Skeletal muscle tissue (tissue), 4 donors: ENCODE data around the gene SEPTIN5. TPM values are rescaled to one million over a fixed set of nuclear protein-coding genes. Genes with fewer than 3 reads are reported as not detected.
"Not testable (repeated sequence)": the region's sequence is repeated elsewhere in the genome, so short reads cannot be mapped to it uniquely, and the experiment has no call there.

ENCODE experiments used
- H3K27ac ChIP-seq: one replicate; pipeline ENCODE4 v1.7.0; 2013; ENCODE audit warnings: mild to moderate bottlenecking, low read depth, low read length, inconsistent platforms
- H3K27me3 ChIP-seq, 3 donors: one replicate each; pipeline ENCODE4 v1.7.0; 2013; ENCODE audit warnings: low read length in 3 of 3; ENCODE audit not compliant: control insufficient read depth in 3 of 3, insufficient read depth in 3 of 3
- H3K36me3 ChIP-seq, 3 donors: one replicate each; pipeline ENCODE4 v1.7.0; 2013; ENCODE audit warnings: low read length in 3 of 3; ENCODE audit not compliant: control insufficient read depth in 3 of 3, insufficient read depth in 3 of 3
- H3K4me1 ChIP-seq, 3 donors: one replicate each; pipeline ENCODE4 v1.7.0; 2013; ENCODE audit warnings: low read length in 3 of 3, mild to moderate bottlenecking in 3 of 3; ENCODE audit not compliant: control insufficient read depth in 3 of 3, insufficient read depth in 3 of 3
- H3K4me3 ChIP-seq, 3 donors: one replicate each; pipeline ENCODE4 v1.7.0; 2013; ENCODE audit warnings: low read length in 3 of 3
- H3K9ac ChIP-seq, 3 donors: one replicate each; pipeline ENCODE4 v1.7.0; 2013; ENCODE audit warnings: low read length in 3 of 3, mild to moderate bottlenecking in 3 of 3, moderate library complexity in 2 of 3, low read depth in 1 of 3
- H3K9me3 ChIP-seq, 3 donors: one replicate each; pipeline ENCODE4 v1.7.0; 2013; ENCODE audit warnings: low read length in 3 of 3; ENCODE audit not compliant: control insufficient read depth in 3 of 3
- total RNA-seq: library from RNA; depleted of rRNA; stranded (reverse); fragments of >200 nt; gene quantifications from one replicate; pipeline ENCODE4 v1.2.3, GENCODE V29; 2014
- donor health status: Osteomylitis.

SEPTIN5 gene
- total RNA-seq, 1 donor from 2014 or later, result 28.7 TPM

GRCh38 chr22:19724927-19725661 lies 10.8 kb downstream of the SEPTIN5 start:
- Histone ChIP-seq H3K9me3 (no peaks in the 10 kb centered on the region), H3K9ac (no peak overlapping the region), H3K4me1 (peaks cover 0 to 6% (median 3%) of the 10 kb centered on the region in 3 donors), H3K27ac (no peak overlapping the region), H3K36me3 (peaks cover 0 to 3% (median 2%) of the 10 kb centered on the region in 3 donors), H3K4me3 (no peak overlapping the region), H3K27me3 (peaks cover 13 to 24% (median 21%) of the 10 kb centered on the region in 3 donors)

GRCh38 chr22:19726064-19726788 lies 11.9 kb downstream of the SEPTIN5 start:
- H3K4me3 ChIP-seq, H3K36me3 ChIP-seq, H3K27ac ChIP-seq, H3K9me3 ChIP-seq, H3K9ac ChIP-seq: not testable (repeated sequence)
- Histone ChIP-seq H3K27me3 (peaks cover 13 to 21% (median 20%) of the 10 kb centered on the region in 3 donors), H3K4me1 (peaks cover 3 to 17% (median 12%) of the 10 kb centered on the region in 3 donors)

GRCh38 chr22:19727310-19728150 lies 13.2 kb downstream of the SEPTIN5 start:
- Histone ChIP-seq H3K27me3 (peaks cover 13 to 21% (median 14%) of the 10 kb centered on the region in 3 donors), H3K4me3 (no peak overlapping the region), H3K4me1 (peaks cover 3 to 17% (median 12%) of the 10 kb centered on the region in 3 donors), H3K27ac (no peak overlapping the region), H3K9me3 (no peaks in the 10 kb centered on the region), H3K9ac (no peak overlapping the region), H3K36me3 (peaks cover 0 to 2% (median 0%) of the 10 kb centered on the region in 3 donors)

GRCh38 chr22:19728271-19728670 lies 14.0 kb downstream of the SEPTIN5 start:
- Histone ChIP-seq H3K27me3 (peaks cover 13 to 17% (median 14%) of the 10 kb centered on the region in 3 donors), H3K27ac (no peak overlapping the region), H3K9ac (no peak overlapping the region), H3K4me1 (peaks cover 3 to 13% (median 8%) of the 10 kb centered on the region in 3 donors), H3K9me3 (no peaks in the 10 kb centered on the region), H3K4me3 (no peak overlapping the region), H3K36me3 (no peaks in the 10 kb centered on the region)

GRCh38 chr22:19728836-19729235 lies 14.5 kb downstream of the SEPTIN5 start:
- Histone ChIP-seq H3K9ac (no peak overlapping the region), H3K4me1 (peaks cover 3 to 11% (median 8%) of the 10 kb centered on the region in 3 donors), H3K27ac (no peak overlapping the region), H3K27me3 (peaks cover 13 to 15% (median 14%) of the 10 kb centered on the region in 3 donors), H3K36me3 (no peaks in the 10 kb centered on the region), H3K4me3 (no peak overlapping the region), H3K9me3 (no peaks in the 10 kb centered on the region)

GRCh38 chr22:19729507-19729906 lies 15.2 kb downstream of the SEPTIN5 start:
- peak overlapping the region in 1 of 3 donors; percentile 25 for H3K9ac ChIP-seq
- no peak overlapping the region for H3K27ac ChIP-seq
- no peaks in the 10 kb centered on the region for H3K36me3 ChIP-seq
- H3K9me3 ChIP-seq, result no peaks in the 10 kb centered on the region
- H3K4me3 ChIP-seq, result no peak overlapping the region
- peaks cover 3 to 11% (median 8%) of the 10 kb centered on the region in 3 donors for H3K4me1 ChIP-seq
- peaks cover 8 to 11% (median 10%) of the 10 kb centered on the region in 3 donors for H3K27me3 ChIP-seq

- H3K9ac ChIP-seq, result peak overlapping the region; percentile 33 to 76 (median 53)
- H3K27ac ChIP-seq, result no peak overlapping the region
- no peak overlapping the region for H3K4me3 ChIP-seq
- H3K36me3 ChIP-seq, result no peaks in the 10 kb centered on the region
- H3K27me3 ChIP-seq, result peaks cover 2 to 4% (median 3%) of the 10 kb centered on the region in 3 donors
- no peaks in the 10 kb centered on the region for H3K9me3 ChIP-seq
- peaks cover 3 to 11% (median 8%) of the 10 kb centered on the region in 3 donors for H3K4me1 ChIP-seq
Measured at GRCh38 chr22:19730198-19730597, 15.9 kb downstream of the SEPTIN5 start.

- Histone ChIP-seq H3K4me1 (peaks cover 3 to 11% (median 8%) of the 10 kb centered on the region in 3 donors), H3K27me3 (no peaks in the 10 kb centered on the region), H3K4me3 (peak overlapping the region in 2 of 3 donors; percentile 65 to 68), H3K36me3 (no peaks in the 10 kb centered on the region), H3K9me3 (no peaks in the 10 kb centered on the region), H3K27ac (no peak overlapping the region), H3K9ac (peak overlapping the region; percentile 33 to 76 (median 53))
Measured at GRCh38 chr22:19730655-19731360, 16.5 kb downstream of the SEPTIN5 start.
